Activated CD4-positive, alpha-beta T cell treated with anti-CD3 and anti-CD28 coated beads, Interleukin-10, Interleukin-2, amounts not matched to agents 100 ng/mL and 50 ng/mL, durations not matched to agents 16 hours and 8 hours (primary cell): ENCODE measurements around the gene NRP1.
"Not testable (repeated sequence)": the region's sequence is repeated elsewhere in the genome, so short reads cannot be mapped to it uniquely, and the experiment has no call there.

ENCODE experiments used
- DNase-seq: peaks from one replicate; pipeline ENCODE4 v3.0.0-alpha.2; 2020

Gene NRP1

DNA sequence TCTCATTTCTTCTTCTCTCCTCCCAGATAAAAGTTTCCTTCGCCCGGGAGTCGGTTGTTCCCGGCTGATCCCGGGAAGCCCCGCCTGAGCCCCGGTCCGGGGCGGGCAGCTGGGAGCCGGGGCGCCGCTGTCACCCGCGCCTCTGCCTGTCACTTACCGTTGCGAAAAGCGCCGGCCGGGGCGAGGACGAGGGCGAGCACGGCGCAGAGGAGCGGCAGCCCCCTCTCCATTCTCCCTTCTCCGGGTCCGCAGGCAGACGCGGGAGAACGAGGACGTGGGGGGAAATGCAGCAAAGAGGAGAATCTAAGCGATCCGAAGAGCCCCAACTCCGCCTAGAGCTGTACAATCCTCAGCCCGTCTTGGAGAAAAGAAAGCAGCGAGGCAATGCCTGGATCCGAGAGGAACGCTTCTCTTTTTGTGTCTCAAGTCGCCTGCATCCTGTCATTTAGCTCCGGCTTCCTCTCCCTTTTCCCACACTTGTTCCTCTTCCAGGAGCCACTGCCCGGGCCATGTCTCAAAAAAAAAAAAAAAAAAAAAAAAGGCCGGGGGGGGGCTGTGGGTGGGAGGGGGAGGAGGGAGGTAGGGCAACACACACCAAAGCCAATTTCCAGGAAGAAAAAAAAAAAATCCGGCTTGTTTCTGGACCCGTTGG lies at the start of gene NRP1:
Gene NRP1, minus strand, starts transcription at position 515 of the 652 bp plus-strand sequence. Its CDS starts 285 bp downstream, at position 230.
- DNase-seq = no peak

DNA sequence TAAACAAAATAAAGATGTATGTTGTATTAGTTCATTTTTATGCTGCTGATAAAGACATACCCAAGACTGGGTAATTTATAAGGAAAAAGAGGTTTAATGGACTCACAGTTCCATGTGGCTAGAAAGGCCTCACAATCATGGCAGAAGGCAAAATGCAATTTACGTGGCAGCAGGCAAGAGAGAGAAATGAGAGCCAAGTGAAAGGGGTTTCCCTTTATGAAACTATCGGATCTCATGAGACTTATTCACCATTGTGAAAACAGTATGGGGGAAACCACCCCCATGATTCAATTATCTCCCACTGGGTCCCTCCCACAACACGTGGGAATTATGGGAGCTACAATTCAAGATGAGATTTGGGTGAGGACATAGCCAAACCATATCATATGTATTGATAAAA lies 49.7 kb upstream of the NRP1 start:
- DNase-seq = not testable (repeated sequence)

DNA sequence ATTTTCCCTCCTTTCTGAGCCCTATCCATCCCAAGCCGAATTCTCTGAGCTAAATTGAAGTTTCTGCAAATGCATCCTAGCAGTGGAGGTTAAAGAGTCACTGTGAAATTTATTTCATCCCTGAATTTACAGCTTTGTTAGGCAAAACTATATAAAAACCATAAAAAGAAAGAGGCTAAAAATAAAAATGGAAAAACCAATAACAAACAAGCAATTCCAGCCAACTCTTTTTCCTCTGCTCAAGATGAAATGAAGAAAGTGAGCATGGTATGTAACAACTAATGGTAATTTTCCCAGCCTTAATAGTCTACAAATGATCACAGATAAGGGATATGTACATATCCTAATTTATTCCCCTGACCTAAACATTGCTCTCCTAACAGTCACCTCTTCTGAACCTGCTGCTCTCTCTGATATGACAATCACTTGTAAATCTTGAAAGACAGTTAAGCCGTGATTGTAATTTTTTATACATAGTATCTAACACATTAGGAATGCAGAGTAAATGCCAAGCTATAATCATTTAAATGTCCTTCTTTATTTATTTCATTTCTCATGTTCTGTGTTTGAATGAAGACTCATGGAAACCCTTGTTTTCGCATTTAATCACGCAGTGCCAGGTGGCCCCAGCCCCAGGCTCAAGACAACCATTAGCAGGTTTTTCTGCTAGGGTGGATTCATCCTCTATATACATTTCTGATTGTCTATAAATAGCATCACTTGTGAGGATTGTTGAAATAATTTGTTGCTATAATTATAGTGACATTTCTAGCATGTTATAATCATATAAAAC lies 48.6 kb upstream of the NRP1 start:
- DNase-seq = no peak

DNA sequence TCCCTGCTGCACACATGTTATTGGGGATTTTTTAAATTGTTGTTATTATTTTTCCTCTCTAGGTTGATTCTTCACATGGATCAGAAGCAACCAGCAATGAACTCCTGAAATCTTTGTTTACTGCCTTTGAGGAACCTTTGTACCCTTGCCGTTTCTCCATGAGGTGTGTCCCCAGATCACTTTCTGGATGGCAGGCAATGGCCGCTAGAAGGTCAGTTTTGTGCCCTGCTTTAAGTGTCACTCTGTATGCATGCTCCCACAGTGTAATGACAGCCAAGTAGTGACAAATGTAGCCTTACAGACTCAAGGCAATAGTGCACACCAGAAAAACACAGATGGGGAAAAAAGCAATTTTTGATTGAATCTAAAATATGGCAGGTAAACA lies 47.7 kb upstream of the NRP1 start:
- no peak for DNase-seq

DNA sequence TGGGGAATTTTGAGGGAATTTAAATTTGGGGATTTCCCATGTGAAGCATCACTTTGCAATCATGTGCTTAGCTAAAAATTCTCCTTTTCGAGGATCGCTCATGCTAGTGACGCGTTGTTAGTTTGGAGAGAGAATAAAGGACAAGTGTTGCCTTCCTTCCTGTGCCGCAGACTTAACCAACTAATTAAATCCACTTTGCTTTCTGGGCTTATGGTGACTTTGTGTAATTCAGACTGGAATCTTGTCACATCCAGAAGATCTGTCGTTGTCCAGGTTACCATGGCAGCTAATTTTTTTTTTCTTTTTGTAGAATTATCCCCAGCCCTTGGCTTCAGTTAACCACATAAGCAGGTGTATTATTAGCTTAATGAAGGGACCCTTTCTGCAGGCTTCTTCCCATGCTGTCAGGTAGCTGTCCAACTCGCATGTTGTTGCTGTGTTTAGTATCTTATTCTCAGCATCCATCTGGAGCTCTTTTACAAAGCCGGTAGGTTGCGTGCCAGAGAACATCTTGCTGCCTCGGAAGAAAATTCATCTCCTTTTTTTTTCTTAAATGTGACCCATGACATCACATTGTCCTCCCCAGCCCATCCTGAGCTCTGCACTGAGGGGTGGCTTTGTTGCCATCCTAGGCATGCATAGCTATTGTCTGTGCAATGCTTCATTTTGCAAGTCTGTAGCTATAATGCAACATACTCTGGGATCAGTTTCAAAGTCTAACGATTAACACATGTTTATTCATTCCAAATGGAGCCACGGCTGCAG lies 47.2 kb upstream of the NRP1 start:
- no peak for DNase-seq

DNA sequence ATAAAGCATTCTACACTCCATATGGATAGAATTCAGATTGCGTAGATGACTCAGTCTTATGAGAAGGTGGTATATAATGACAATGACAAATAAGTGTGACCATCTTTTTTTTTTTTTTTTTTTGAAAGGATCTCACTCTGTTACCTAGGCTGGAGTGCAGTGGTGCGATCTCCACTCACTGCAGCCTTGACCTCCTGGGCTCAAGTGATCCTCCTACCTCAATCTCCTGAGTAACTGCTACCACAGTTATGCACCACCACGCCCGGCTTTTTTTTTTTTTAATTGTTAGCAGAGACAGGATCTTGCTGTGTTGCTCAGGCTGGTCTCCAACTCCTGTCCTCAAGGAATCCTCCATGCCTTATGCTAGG lies 43.2 kb upstream of the NRP1 start:
- DNase-seq = no peak

DNA sequence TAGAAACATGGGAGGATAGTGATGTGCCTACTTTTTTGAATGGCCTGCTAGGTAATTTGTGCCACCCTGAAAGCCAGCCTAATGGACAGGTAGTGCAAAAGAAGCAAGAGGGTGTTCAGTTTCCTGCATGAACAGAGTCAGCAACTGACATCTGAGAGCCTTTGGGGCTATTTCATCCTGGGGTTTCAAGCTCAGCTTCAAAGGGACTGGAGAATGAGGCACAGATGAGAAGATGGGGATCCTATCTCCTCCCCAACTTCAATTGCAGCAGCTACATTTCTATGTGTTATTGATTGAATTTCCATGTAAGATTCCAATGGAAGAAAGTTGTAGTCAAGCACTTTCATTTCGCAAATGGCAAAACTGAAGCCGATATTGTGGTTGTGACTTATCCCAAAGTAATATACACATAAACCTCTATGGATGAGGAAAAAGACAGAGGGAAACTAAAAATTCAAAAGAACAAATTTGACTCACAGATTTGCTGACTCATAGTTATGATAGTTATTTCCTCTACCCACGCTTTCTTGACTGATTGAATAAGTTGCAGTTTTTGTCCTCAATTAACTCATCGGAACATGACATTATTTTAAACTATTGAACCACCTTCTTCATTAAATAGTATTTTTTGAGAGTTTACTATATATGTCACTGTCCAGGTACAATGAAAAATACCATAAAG lies 42.6 kb upstream of the NRP1 start:
- peak; percentile 23 for DNase-seq

DNA sequence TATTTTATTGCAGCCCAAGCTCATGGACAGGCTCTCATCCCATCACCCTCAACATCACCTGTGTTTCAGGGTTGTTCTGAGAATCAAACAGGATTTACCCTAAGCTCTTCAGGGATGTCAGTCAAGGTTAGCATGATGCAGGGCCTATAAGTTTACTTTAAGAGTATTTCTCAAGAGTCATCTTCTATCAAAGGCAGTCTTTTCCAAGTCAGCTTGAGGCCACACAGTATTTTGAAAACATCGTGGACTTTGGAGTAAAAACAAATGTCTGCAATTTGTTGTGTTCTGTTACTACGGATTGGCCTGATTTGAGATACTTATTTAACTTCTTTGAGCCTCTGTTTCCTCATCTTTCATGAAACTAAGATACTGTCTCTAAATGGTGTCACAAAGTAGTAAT lies 42.0 kb upstream of the NRP1 start:
- no peak for DNase-seq

DNA sequence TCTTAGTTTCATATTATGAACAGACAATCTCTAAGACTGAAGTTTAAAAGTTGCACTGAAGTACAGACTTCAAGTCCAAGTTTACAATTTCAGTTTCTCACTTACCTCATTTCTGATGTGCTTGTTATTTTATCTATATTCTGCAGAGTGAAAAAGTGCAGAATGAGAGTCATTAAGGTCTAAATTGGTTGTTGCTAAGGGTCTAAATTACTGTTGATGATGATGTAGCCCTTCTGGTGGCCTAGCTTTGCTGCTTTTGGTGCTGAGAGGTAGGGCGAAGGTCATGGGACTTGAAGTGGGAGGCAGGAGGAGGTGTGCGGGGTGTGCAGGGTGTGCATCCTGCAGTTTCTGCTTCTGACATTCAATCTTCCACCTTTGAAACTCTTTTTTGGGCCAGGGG lies 38.8 kb upstream of the NRP1 start:
- no peak for DNase-seq

DNA sequence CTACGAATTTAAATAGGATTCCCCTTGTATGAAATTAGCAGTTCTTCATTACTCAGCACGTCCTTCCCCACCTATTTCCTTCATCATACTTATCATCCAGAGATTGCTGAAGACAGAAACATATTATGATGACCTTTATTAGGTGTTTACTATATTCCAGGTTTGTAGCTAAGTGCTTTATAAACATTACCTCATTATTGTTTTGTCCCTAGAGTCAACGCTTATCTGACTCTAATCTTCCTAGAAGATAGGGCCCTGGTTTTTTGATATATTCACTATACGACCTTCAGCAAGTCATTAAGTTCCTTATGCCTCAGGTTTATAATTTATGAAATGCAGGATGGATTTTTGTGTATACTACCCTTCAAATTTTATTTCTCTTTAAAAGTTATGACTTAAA lies 36.8 kb upstream of the NRP1 start:
- DNase-seq = no peak

DNA sequence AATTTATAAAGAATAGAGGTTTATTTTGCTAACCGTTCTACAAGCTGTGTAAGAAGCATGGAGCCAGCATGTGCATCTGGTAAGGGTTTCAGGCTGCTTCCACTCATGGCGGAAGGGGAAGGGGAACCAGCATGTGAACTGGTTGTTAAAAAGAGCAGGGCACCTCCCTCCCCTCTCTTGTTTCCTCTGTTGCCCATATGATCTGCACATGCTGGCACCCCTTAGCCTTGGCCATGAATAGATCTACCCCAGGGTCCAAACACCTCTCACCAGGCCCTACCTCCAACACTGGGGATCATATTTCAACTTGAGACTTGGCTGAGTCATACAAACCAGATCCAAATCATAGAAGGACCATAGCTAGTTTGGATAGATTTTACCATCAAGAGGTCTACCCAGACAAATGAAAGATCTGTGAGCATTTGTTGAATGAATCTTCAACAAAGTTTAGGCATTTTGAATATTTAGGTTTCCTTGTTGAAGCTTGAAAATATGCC lies 36.0 kb upstream of the NRP1 start:
- no peak for DNase-seq

DNA sequence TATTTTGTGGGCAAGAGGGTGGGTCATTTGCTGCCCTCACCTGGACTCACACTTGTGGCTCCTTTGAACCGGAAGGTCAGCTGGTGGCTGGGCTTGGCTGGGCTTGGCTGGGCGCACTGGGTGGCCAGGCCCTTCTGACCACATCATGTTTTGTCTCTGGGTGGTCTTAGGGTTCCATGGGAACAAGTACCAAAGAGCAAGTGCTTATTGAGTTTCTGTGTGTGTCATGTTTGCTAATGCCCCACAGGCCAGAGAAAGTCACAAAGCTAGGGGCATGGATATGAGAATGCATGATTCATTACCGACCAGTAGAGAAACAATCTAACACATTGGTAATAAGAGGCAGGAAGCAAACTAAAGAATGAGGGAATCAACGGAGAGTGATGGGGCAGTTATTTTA lies 33.6 kb upstream of the NRP1 start:
- DNase-seq = no peak

DNA sequence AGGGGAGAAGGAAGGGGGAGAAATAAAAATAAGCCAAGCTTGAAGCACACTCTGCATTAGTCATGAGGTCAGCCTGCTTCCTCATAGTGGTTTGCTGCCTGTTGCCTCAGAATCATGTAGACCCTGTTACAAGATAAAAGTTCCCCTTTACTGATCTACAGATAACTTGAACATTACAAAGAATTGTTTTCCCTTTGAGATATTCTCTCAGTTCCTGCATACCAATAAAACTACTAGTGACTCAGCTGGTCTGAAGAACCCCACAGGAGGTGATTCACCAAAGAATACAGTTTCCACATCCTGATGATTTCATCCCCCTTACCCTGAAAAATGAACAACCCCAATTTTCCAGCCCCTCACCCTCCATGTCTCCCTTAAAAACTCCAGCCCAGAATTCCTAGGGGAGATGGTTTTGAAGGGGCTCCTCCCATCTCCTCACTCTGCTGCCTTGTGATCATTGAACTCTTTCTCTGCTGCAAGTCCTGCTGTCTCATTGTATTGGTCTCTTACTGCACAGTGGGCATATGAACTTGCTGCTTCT lies 31.5 kb upstream of the NRP1 start:
- peak; percentile 77 for DNase-seq

DNA sequence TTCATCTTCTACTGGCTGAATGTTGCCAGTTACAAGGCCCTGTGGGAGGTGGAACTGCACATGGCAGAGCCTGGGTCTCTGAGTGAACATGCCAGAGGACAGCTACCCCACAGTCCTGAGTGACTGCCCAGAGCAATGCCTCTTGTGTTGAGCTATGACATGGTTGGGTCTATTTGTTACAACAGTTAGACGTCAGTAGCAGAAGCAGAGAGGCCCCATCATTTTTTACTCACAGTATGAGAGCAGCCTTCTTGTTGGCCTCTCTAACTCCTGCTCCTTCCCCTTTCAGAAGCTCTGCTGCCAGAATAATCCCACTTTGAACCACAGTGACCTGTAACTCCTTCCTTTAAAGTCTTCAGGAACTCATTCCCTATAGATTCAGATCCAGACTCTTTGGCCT lies 30.8 kb upstream of the NRP1 start:
- DNase-seq = no peak

DNA sequence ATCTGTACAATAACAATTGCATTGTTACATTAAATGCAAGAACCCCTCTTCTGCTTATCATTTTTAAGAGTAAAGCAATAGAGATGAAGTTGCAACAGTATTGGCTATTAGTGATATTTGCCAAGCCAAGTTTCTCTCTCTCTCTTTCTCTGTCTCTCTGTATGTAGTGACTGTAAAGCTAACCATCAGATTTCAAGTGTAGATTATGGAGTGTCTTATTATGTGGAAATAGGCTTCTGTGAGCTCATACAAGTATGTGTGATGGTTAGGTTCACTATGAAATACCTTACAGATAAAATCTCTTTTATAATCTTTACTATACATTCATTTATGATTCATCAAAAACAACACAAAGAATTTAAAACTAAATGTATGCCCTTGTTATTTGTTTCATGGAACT lies 28.6 kb upstream of the NRP1 start:
- DNase-seq = no peak

DNA sequence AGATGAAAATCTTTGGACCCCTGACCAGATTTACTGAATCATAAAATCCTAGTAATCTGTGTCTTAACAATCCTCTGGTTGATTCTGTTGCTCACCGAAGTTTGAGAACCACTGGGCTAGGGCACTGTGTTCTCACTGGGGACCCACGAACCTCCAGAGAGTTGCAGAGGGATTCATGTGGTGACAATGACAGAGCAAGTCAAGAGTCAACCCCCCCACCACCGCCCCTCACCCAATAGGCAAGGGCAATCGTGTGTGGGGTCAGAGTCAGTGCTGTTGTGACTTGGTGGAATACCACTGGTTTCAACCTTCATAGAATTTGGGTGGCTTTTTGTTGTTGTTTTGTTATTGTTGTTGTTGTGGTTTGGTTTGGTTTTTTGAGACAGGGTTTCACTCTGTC lies 23.5 kb upstream of the NRP1 start:
- no peak for DNase-seq

DNA sequence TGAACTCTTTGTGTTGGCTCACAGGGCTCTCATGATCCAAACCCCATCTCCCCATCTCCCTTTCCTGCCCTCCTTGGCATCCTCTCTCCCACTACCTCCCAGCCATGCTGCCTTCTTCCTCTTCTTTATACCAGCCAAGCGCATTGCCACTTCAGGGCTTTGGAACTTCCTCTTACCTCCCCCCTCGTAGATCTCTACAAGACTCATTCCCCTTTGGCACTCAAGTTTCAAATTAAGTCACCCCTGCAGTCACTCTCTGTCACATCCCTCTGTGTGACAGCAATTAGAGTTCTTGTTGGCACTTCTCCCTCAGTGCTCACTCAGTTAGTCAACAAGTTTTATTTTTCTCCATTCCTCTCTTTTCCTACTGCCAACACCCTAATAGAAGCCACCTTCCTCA lies 20.8 kb upstream of the NRP1 start:
- DNase-seq = peak; percentile 33

DNA sequence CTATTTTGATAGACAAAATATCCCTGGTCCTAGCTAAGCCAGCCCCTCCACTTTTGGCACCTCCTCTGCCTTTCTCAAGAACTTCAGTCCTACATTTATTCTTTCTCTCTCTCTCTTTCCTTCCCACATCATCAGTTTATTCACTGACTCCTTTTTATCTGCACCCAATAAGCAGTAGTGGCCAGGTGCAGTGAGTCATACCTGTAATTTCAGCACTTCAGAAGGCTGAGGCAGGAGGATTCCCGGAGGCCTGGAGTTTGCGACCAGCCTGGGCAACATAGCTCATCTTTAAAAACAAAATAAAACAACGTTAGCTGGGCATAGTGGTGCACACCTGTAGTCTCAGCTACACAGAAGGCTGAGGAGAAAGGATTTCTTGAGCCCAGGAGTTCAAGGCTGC lies 19.4 kb upstream of the NRP1 start:
- DNase-seq = no peak

DNA sequence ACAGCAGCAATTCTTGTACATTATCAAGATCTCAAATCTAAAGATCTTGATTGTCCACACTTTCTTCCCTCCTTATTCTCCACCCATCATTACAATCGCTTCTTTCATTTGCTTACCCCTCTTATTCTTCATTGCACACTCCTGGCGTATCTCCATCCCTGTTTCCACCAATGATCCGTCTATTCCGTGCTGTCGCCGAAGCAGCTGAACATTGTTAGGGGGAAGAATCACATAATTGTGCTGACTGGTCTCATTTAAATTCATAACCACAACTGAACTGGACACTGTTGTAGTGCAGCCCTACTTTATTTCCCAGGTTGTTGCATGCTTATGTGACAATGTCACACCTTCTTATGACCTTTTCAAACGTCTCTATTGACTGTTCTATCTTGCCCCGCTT lies 18.9 kb upstream of the NRP1 start:
- DNase-seq = no peak

DNA sequence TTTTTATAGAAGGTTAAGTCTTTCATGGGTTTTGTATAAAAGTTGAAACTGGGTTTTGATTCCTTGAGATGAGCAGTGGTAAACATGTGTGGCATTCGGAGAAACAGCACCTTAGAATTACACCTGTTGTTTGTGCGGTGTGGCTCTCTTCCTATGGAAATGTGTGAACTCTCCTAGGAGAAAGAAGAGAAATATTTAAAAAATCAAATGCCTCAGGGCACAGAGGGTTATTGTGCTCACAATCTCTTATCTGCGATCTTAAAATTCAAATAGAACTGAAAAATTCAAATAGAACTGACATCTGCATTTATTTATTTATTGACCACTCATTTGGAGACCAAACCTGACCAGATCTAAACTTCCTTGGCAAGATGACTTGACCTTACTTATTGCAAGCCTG lies 18.1 kb upstream of the NRP1 start:
- no peak for DNase-seq

DNA sequence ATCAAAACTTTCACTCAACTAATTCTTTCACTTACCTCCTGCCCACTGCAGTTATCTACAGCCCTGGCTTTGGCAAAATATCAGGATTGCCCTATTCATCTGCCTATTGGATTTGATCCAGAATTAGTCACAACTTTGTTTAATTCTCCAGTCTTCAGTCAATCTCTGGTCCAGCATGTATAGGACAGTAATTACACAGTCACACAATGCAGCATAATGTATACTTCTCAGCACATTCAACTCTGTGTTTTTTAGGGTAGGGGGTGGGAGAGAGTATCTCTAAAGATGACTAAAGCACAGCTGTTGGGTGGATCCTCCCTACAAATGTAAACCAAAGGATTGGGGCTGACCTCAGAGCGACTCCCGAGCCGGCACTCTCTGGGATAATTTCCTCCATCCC lies 17.7 kb upstream of the NRP1 start:
- no peak for DNase-seq

DNA sequence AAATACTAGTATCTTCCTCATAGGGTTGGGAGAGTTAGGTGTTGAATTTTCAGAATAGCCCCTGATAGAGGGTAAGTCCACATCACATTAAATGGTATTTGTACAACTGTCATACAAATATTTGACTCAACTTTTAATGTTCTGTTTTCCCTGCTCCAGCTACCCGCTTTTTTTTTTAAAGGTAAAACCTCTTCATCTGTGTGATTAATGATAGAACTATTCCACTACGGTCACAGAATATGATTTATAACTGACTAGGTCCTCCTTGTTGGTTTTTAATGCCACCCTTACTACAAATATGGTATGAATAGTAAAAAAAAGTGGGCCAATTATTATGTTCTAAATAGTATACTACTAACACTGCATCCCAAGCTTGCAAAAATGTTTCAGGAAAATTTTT lies 15.6 kb upstream of the NRP1 start:
- no peak for DNase-seq

DNA sequence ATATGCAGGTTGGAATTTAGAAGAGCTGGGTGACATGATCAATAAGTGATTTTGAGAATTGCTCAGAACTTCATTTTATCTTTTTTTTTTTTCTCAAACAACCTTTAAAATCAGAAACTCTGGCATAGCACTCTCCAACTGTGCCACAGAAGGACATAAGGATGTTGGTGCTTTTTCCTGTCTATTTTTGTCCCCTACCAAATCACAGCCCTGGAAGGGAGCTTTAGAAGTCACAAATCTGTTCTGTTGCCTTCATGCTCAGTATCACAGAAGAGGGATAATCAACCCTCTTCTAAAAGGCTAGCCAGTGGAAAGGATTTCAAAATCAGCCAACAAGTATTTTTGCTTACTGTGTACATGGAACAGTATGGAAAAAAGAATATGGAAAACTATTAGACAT lies 14.8 kb upstream of the NRP1 start:
- DNase-seq = no peak
